CD4-positive, CD25-positive, alpha-beta regulatory T cell (primary cell): ENCODE data around the gene FOXN3. TPM values are rescaled to one million over a fixed set of nuclear protein-coding genes. Genes with fewer than 3 reads are reported as not detected.

ENCODE experiments used
- ATAC-seq, 2 donors: fragments of 150-1000 bp; cut with Tn5 transposase; one replicate each; pipeline ENCODE4 v1.10.0; 2021; ENCODE audit warnings: low read depth in 2 of 2, moderate number of reproducible peaks in 2 of 2, moderate library complexity in 1 of 2
- DNase-seq, 3 donors: peaks; one replicate each; pipeline versions ENCODE4 v3.0.0 to v3.0.0-alpha.2; 2012 to 2022; ENCODE audit warnings: mixed read lengths in 1 of 3
- H3K27ac ChIP-seq: one replicate; pipeline ENCODE4 v1.7.0; 2013; ENCODE audit warnings: mild to moderate bottlenecking, low read length; ENCODE audit not compliant: insufficient read depth, poor library complexity, severe bottlenecking
- H3K27me3 ChIP-seq: one replicate; pipeline ENCODE4 v1.7.0; 2013; ENCODE audit warnings: low read length; ENCODE audit not compliant: control insufficient read depth, insufficient read depth
- H3K36me3 ChIP-seq: one replicate; pipeline ENCODE4 v1.7.0; 2013; ENCODE audit warnings: mild to moderate bottlenecking, low read length, moderate library complexity; ENCODE audit not compliant: control insufficient read depth, insufficient read depth
- H3K4me1 ChIP-seq: 2 replicates; pipeline ENCODE4 v1.7.0; 2013; ENCODE audit warnings: mild to moderate bottlenecking, low read length; ENCODE audit not compliant: insufficient read depth, control insufficient read depth, poor library complexity, severe bottlenecking
- H3K4me3 ChIP-seq: one replicate; pipeline ENCODE4 v1.7.0; 2013; ENCODE audit warnings: low read depth, mild to moderate bottlenecking, low read length, moderate library complexity
- H3K9me3 ChIP-seq, 2 experiments: 1 replicate in 1 of 2; 2 replicates in 1 of 2; pipeline ENCODE4 v1.7.0; 2013; ENCODE audit warnings: low read length in 2 of 2, mild to moderate bottlenecking in 1 of 2, moderate library complexity in 1 of 2; ENCODE audit not compliant: control insufficient read depth in 2 of 2
- H3K27ac Mint-ChIP-seq, 3 donors: one replicate each; pipeline ENCODE4 v1.8.0; 2020 to 2022; ENCODE audit warnings: mild to moderate bottlenecking in 3 of 3, mixed read lengths in 3 of 3, moderate library complexity in 2 of 3
- H3K27me3 Mint-ChIP-seq: one replicate; pipeline ENCODE4 v1.8.0; 2022; ENCODE audit warnings: mild to moderate bottlenecking, mixed read lengths
- H3K36me3 Mint-ChIP-seq: one replicate; pipeline ENCODE4 v1.8.0; 2020; ENCODE audit warnings: mixed read lengths
- H3K4me1 Mint-ChIP-seq, 4 donors: one replicate each; pipeline ENCODE4 v1.8.0; 2020 to 2022; ENCODE audit warnings: mixed read lengths in 4 of 4, mild to moderate bottlenecking in 1 of 4
- H3K4me3 Mint-ChIP-seq, 4 donors: one replicate each; pipeline ENCODE4 v1.8.0; 2020 to 2022; ENCODE audit warnings: mild to moderate bottlenecking in 4 of 4, mixed read lengths in 4 of 4, moderate library complexity in 3 of 4
- H3K9me3 Mint-ChIP-seq, 7 donors: one replicate each; pipeline ENCODE4 v1.8.0; 2020 to 2022; ENCODE audit warnings: mixed read lengths in 7 of 7, mild to moderate bottlenecking in 3 of 7, moderate library complexity in 2 of 7
- polyA plus RNA-seq, 4 donors: library from polyadenylated mRNA; unstranded; fragments of 300-500 nt; fragmentation: Illumina TruSeq; gene quantifications; one replicate each; pipeline ENCODE4 v1.2.3, GENCODE V29; 2021
- total RNA-seq: library from RNA; stranded (reverse); gene quantifications from one replicate; pipeline ENCODE4 v1.2.3, GENCODE V29; 2022

Gene FOXN3
- total and polyA plus RNA-seq, 5 donors from 2014 or later = 108 to 203 (median 111) TPM

- DNase-seq = no peak
- H3K4me1 ChIP-seq = no peaks in the 10 kb centered on the region
- no peaks in the 10 kb centered on the region for H3K36me3 Mint-ChIP-seq
- no peak overlapping the region for H3K27ac Mint-ChIP-seq
- no peaks in the 10 kb centered on the region for H3K9me3 ChIP-seq
- H3K4me1 Mint-ChIP-seq = no peaks in the 10 kb centered on the region
- no peak for ATAC-seq
- no peaks in the 10 kb centered on the region for H3K27me3 ChIP-seq
- H3K4me3 ChIP-seq = no peak overlapping the region
- H3K27ac ChIP-seq = no peak overlapping the region
- peaks cover 15% of the 10 kb centered on the region for H3K27me3 Mint-ChIP-seq
- peaks cover 0 to 2% (median 0%) of the 10 kb centered on the region in 7 donors for H3K9me3 Mint-ChIP-seq
- no peak overlapping the region for H3K4me3 Mint-ChIP-seq
- no peaks in the 10 kb centered on the region for H3K36me3 ChIP-seq
These were observed 306.9 kb downstream of the FOXN3 start for GRCh38 chr14:89110110-89110509.

DNA sequence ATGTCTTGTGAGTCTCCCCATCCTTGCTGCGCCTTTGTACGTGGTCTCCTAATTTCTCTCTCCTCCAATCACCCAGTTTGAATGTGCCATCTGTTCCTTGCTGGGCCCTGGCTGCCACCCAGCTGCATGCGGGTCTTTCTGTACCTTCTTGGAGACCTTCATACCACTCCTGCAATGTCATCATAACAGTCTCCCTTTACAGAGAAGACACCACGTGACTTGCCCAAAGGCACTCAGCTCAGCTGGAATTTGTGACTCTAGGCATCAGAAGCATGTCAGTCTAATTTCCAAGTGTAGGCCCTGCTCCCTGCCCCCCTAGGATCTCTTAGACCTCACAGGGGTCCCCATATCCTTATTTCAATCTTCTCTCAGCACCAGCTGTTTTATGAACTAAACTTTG lies 308.4 kb downstream of the FOXN3 start:
- Mint-ChIP-seq H3K9me3 (peaks cover 0 to 4% (median 0%) of the 10 kb centered on the region in 7 donors), H3K27me3 (peaks cover 20% of the 10 kb centered on the region), H3K27ac (no peak overlapping the region), H3K4me1 (no peaks in the 10 kb centered on the region), H3K36me3 (no peaks in the 10 kb centered on the region), H3K4me3 (no peak overlapping the region)
- H3K4me3 ChIP-seq = no peak overlapping the region
- DNase-seq (no peak), ATAC-seq (no peak)
- H3K27ac ChIP-seq = no peak overlapping the region
- no peaks in the 10 kb centered on the region for H3K27me3 ChIP-seq
- H3K36me3 ChIP-seq = no peaks in the 10 kb centered on the region
- no peaks in the 10 kb centered on the region for H3K9me3 ChIP-seq
- H3K4me1 ChIP-seq = no peaks in the 10 kb centered on the region

DNA sequence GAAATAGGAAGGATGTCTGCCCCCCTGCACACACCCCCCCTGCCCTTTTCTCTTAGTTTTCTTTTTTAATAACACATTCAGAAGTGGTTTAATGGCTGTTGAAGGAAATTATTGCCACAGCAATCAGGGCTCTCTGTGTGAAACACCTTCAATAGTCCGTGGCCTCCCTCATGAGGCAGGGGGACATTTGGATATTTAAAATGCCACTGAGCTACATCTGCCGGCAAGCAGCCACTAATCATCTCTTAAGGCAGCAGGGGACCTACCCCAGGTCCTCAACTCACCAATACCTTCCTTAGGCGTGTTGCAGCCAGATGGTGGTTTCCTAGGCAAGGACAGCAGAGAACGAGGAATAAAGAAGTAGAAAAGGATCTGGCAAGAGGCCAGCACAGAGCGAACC lies 309.4 kb downstream of the FOXN3 start:
- H3K9me3 ChIP-seq = no peaks in the 10 kb centered on the region
- peaks cover 25% of the 10 kb centered on the region for H3K27me3 Mint-ChIP-seq
- no peak overlapping the region for H3K27ac ChIP-seq
- H3K4me3 ChIP-seq = no peak overlapping the region
- ATAC-seq = no peak
- no peak overlapping the region for H3K4me3 Mint-ChIP-seq
- H3K4me1 Mint-ChIP-seq = no peaks in the 10 kb centered on the region
- DNase-seq = no peak
- peaks cover 0 to 4% (median 0%) of the 10 kb centered on the region in 7 donors for H3K9me3 Mint-ChIP-seq
- no peaks in the 10 kb centered on the region for H3K4me1 ChIP-seq
- H3K36me3 Mint-ChIP-seq = no peaks in the 10 kb centered on the region
- no peaks in the 10 kb centered on the region for H3K27me3 ChIP-seq
- H3K36me3 ChIP-seq = no peaks in the 10 kb centered on the region
- H3K27ac Mint-ChIP-seq = no peak overlapping the region
